Measurements from ENCODE around the gene DBF4. TPM values are rescaled to one million over a fixed set of nuclear protein-coding genes. Genes with fewer than 3 reads are reported as not detected.
"Not testable (repeated sequence)": the region's sequence is repeated elsewhere in the genome, so short reads cannot be mapped to it uniquely, and the experiment has no call there.

Gene DBF4
- total and polyA plus RNA-seq, 2 of the 4 experiments (the other 2 are of a cell fraction): 6.4 to 7.2 TPM

GRCh38 chr7:87873328-87873727, 3.0 kb upstream of the DBF4 start:
- dilution Hi-C loops (cut with HindIII; ENCODE audit: low sequenced_read_pairs, unreplicated experiment); H3K4me1 ChIP-seq (ENCODE audit: control insufficient read depth, insufficient read depth, low read length); H2BK20ac ChIP-seq (ENCODE audit: low read depth, low read length); H3K4me3 ChIP-seq (ENCODE audit: insufficient read depth, low read depth, low read length); H4K91ac ChIP-seq (ENCODE audit: insufficient read depth, low read depth, low read length); H3K4me2 ChIP-seq (ENCODE audit: low read depth, low read length); H2AFZ ChIP-seq (replicated peaks; ENCODE audit: low read length, poor library complexity); H3K9me1 ChIP-seq (ENCODE audit: insufficient read depth, low read length); H3K36me3 ChIP-seq (ENCODE audit: control insufficient read depth, insufficient read depth, low read length); H4K8ac ChIP-seq (ENCODE audit: low read depth in 2 of 2, low read length in 2 of 2); H2BK5ac ChIP-seq (ENCODE audit: low read depth, low read length, poor library complexity, severe bottlenecking); DNase-seq; ATAC-seq (ENCODE audit: low read depth); POLR2A ChIA-PET (ENCODE audit: unreplicated experiment); CTCF ChIA-PET; H2BK120ac ChIP-seq (ENCODE audit: low read depth, low read length); H3K9ac ChIP-seq (ENCODE audit: low read depth, low read length); H2AK9ac ChIP-seq (replicated peaks; ENCODE audit: low read depth, low read length, poor library complexity); H3K56ac ChIP-seq (ENCODE audit: extremely low read depth, insufficient read depth, low read length); H4K20me1 ChIP-seq (ENCODE audit: insufficient read depth, low read length); H2BK15ac ChIP-seq (ENCODE audit: low read depth, low read length); H3K9me3 ChIP-seq (ENCODE audit: control insufficient read depth, insufficient read depth, low read length); H3K14ac ChIP-seq (replicated peaks; ENCODE audit: low read depth, low read length); BruUV-seq (replicated peaks); H4K5ac ChIP-seq (ENCODE audit: low read depth, low read length); H3K27ac ChIP-seq (ENCODE audit: insufficient read depth, low read length); H3K4ac ChIP-seq (ENCODE audit: low read depth, low read length); H3K18ac ChIP-seq (ENCODE audit: low read depth, low read length); H3K23ac ChIP-seq (ENCODE audit: low read depth, low read length); H2AK5ac ChIP-seq (ENCODE audit: low read depth, low read length); H3K27me3 ChIP-seq (ENCODE audit: control insufficient read depth, insufficient read depth, low read length): not testable (repeated sequence)
- H3K79me1 ChIP-seq (ENCODE audit: low read depth in 1 of 2, low read length in 2 of 2): peaks cover 16 to 31% of the 10 kb centered on the region in 2 experiments
- WGBS, 2 experiments (ENCODE audit: extremely low coverage in 2 of 2, insufficient read length in 1 of 2): 94% methylated on average over 3 of the region's 10 CpGs; no CpG with 5 or more reads in 1 of the 2 experiments
- intact Hi-C loops (cut with micrococcal nuclease): loop anchor here (10.0 kb wide), 1 partner anchor 719 kb away; the partner anchor contains the start of gene DMTF1
- in situ Hi-C loops (cut with MboI; ENCODE audit: low sequenced_read_pairs): loop anchor here (10.0 kb wide), 1 partner anchor 559 kb away; no protein-coding TSS in a partner anchor

Measured in IMR-90 (cell line).